WTC11 (cell line): ENCODE data around the gene COL19A1. TPM values are rescaled to one million over a fixed set of nuclear protein-coding genes. Genes with fewer than 3 reads are reported as not detected.

Source experiments
- ATAC-seq: fragments of 200-7000 bp; cut with Tn5 transposase; 2 replicates; pipeline ENCODE4 v1.10.0; 2021; ENCODE audit warnings: mild to moderate bottlenecking, moderate library complexity
- CTCF ChIA-PET: fragments of 300-600 bp; sonication (Branson Sonifier 250); formaldehyde crosslinking; loops from one replicate; lab custom pipeline; 2021; ENCODE audit warnings: antibody characterized with exemption; lab: Charles Lee
- POLR2A ChIA-PET: fragments of 350-600 bp; sonication (Branson Sonifier 250); formaldehyde crosslinking; loops from one replicate; lab custom pipeline; 2021; ENCODE audit warnings: antibody characterized with exemption; lab: Charles Lee
- DNase-seq: peaks from one replicate; pipeline ENCODE4 v3.0.0; 2021; ENCODE audit warnings: low spot score
- H3K27ac Mint-ChIP-seq: 2 replicates; pipeline ENCODE4 v1.8.0; 2021; ENCODE audit warnings: mixed read lengths
- H3K27me3 Mint-ChIP-seq: 2 replicates; pipeline ENCODE4 v1.8.0; 2021; ENCODE audit warnings: low read depth, mild to moderate bottlenecking, moderate library complexity, mixed read lengths
- H3K36me3 Mint-ChIP-seq: 2 replicates; pipeline ENCODE4 v1.8.0; 2021; ENCODE audit warnings: mixed read lengths
- H3K4me1 Mint-ChIP-seq: 2 replicates; pipeline ENCODE4 v1.8.0; 2022; ENCODE audit warnings: mixed read lengths
- H3K4me3 Mint-ChIP-seq: 2 replicates; pipeline ENCODE4 v1.8.0; 2021; ENCODE audit warnings: mild to moderate bottlenecking, moderate library complexity, mixed read lengths
- H3K9me3 Mint-ChIP-seq: 2 replicates; pipeline ENCODE4 v1.8.0; 2021; ENCODE audit warnings: mixed read lengths
- CDX4 ChIP-seq: fragments of 250-450 bp; sonication (Bioruptor Pico); IDR thresholded peaks from 2 replicates; pipeline ENCODE4 v1.9.0; 2021; ENCODE audit warnings: moderate library complexity, mild to moderate bottlenecking, inconsistent platforms, borderline replicate concordance
- CTCF ChIP-seq: fragments of 200-600 bp; IDR thresholded peaks from 2 replicates; pipeline ENCODE4 v1.8.0; 2022; ENCODE audit warnings: antibody characterized with exemption
- E2F1 ChIP-seq: sonication (generic); formaldehyde crosslinking; IDR thresholded peaks from 2 replicates; pipeline ENCODE4 v1.8.0; 2022; ENCODE audit warnings: mild to moderate bottlenecking, missing genetic modification reagents
- ELF4 ChIP-seq: sonication (generic); formaldehyde crosslinking; IDR thresholded peaks from 2 replicates; pipeline ENCODE4 v1.8.1; 2022; ENCODE audit warnings: low read depth, mild to moderate bottlenecking, moderate library complexity, missing genetic modification reagents
- IRF1 ChIP-seq: sonication (generic); formaldehyde crosslinking; IDR thresholded peaks from 2 replicates; pipeline ENCODE4 v1.8.0; 2023; ENCODE audit warnings: missing genetic modification reagents
- MAX ChIP-seq: sonication (generic); formaldehyde crosslinking; IDR thresholded peaks from 2 replicates; pipeline ENCODE4 v1.8.0; 2022; ENCODE audit warnings: mild to moderate bottlenecking, missing genetic modification reagents
- MLX ChIP-seq: sonication (generic); formaldehyde crosslinking; IDR thresholded peaks from 2 replicates; pipeline ENCODE4 v1.8.1; 2023; ENCODE audit warnings: mild to moderate bottlenecking, missing genetic modification reagents, moderate library complexity
- NFYB ChIP-seq: sonication (generic); formaldehyde crosslinking; conservative IDR thresholded peaks from 2 replicates; pipeline ENCODE4 v1.8.0; 2022; ENCODE audit warnings: low read depth, missing genetic modification reagents
- OVOL2 ChIP-seq: fragments of 250-450 bp; sonication (Bioruptor Pico); IDR thresholded peaks from 2 replicates; pipeline ENCODE4 v1.9.0; 2021; ENCODE audit warnings: mild to moderate bottlenecking, borderline replicate concordance
- SOX15 ChIP-seq: fragments of 250-450 bp; sonication (Bioruptor Pico); IDR thresholded peaks from 2 replicates; pipeline ENCODE4 v1.9.0; 2021; ENCODE audit warnings: mild to moderate bottlenecking
- TEAD4 ChIP-seq: sonication (generic); formaldehyde crosslinking; IDR thresholded peaks from 2 replicates; pipeline ENCODE4 v1.8.0; 2022; ENCODE audit warnings: mild to moderate bottlenecking, missing genetic modification reagents
- USF2 ChIP-seq: sonication (generic); formaldehyde crosslinking; IDR thresholded peaks from 2 replicates; pipeline ENCODE4 v1.8.1; 2023; ENCODE audit warnings: mild to moderate bottlenecking, missing genetic modification reagents, moderate library complexity
- ZNF232 ChIP-seq: sonication (generic); formaldehyde crosslinking; IDR thresholded peaks from 2 replicates; pipeline ENCODE4 v1.8.0; 2022; ENCODE audit warnings: mild to moderate bottlenecking, missing genetic modification reagents
- ZNF263 ChIP-seq: sonication (generic); formaldehyde crosslinking; IDR thresholded peaks from 2 replicates; pipeline ENCODE4 v1.8.1; 2022; ENCODE audit warnings: low read depth, mild to moderate bottlenecking, moderate library complexity, missing genetic modification reagents
- ZNF281 ChIP-seq: sonication (generic); formaldehyde crosslinking; IDR thresholded peaks from 2 replicates; pipeline ENCODE4 v1.8.0; 2023; ENCODE audit warnings: mild to moderate bottlenecking, missing genetic modification reagents
- ZNF396 ChIP-seq: fragments of 250-450 bp; sonication (Bioruptor Pico); IDR thresholded peaks from 2 replicates; pipeline ENCODE4 v1.8.0; 2021; ENCODE audit warnings: mild to moderate bottlenecking, moderate library complexity, borderline replicate concordance
- total RNA-seq: library from RNA; stranded (reverse); gene quantifications from 3 replicates; pipeline ENCODE4 v1.2.3, GENCODE V29; 2021
- TF ChIP-seq, protein P1 (sequence below): sonication (generic); formaldehyde crosslinking; IDR thresholded peaks from 2 replicates; pipeline ENCODE4 v1.8.1; 2023; ENCODE audit warnings: mild to moderate bottlenecking, moderate library complexity, missing genetic modification reagents
- TF ChIP-seq, protein P2 (sequence below): fragments of 250-450 bp; sonication (Bioruptor Pico); IDR thresholded peaks from 2 replicates; pipeline ENCODE4 v1.9.0; 2021; ENCODE audit warnings: mild to moderate bottlenecking, borderline replicate concordance

Gene COL19A1
- total RNA-seq, 1 experiment from 2014 or later = not detected

DNA sequence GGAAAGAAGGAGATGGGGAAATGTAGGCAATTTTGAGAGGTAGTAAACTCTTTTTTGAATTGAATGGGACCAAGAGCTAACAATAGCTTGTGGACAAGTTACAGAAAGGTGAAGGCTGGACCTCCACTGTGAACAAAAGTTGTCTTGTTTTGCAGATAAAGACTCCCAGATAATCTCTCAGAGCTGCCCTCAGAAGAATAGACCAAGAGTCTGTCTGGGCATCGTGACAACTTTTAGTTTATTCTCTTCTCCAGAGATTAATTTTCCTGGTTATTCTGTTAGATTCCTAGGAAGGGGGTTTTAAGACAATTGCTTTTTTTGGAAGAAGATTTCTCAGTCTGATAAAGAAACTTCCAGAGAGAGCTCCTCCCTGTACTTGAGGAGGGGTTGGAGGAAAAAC lies 161.9 kb downstream of the COL19A1 start:
- Mint-ChIP-seq H3K36me3 (no peaks in the 10 kb centered on the region), H3K27ac (no peak overlapping the region), H3K4me3 (no peak overlapping the region), H3K27me3 (no peaks in the 10 kb centered on the region; the same call in 1 of the 2 replicates), H3K4me1 (no peaks in the 10 kb centered on the region), H3K9me3 (no peaks in the 10 kb centered on the region)
- TF ChIP-seq ZNF232 (no peak), OVOL2 (no peak), CDX4 (CRISPR knock-in tag) (no peak), SOX15 (no peak), IRF1 (no peak)
- DNase-seq = no peak
- no peak for ATAC-seq
- ChIA-PET POLR2A (no interaction called here), CTCF (no interaction called here)

DNA sequence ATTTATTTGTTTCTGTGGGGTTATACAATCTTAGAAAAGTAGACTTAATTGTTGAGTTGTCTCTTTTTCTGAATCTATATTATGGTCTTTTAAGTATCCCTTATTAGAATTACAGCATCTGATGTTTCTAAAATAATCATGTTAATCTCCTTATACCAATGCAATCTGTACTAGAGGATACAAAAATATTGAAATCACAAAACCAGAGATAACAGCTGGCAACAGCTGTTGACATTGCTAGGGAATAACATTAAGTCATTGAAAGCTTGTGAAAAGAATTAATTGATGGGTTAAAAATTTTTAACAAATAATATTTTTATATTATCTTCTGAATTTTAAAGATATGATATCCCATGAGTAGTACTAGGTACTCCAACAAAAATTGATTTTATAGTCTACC lies 162.6 kb downstream of the COL19A1 start:
- H3K9me3 Mint-ChIP-seq = no peaks in the 10 kb centered on the region
- ATAC-seq (no peak), DNase-seq (no peak)
- H3K36me3 Mint-ChIP-seq = no peaks in the 10 kb centered on the region
- no peaks in the 10 kb centered on the region for H3K4me1 Mint-ChIP-seq
- H3K27ac Mint-ChIP-seq = no peak overlapping the region
- ChIA-PET CTCF (no interaction called here), POLR2A (no interaction called here)
- no peaks in the 10 kb centered on the region; the same call in 1 of the 2 replicates for H3K27me3 Mint-ChIP-seq
- H3K4me3 Mint-ChIP-seq = no peak overlapping the region
- TF ChIP-seq ZNF281 (CRISPR knock-in tag) = no peak
- TF ChIP-seq USF2 (CRISPR knock-in tag) = no peak
- no peak for TF ChIP-seq TEAD4 (CRISPR knock-in tag)
- TF ChIP-seq SOX15 = no peak
- no peak for TF ChIP-seq MAX (CRISPR knock-in tag)
- TF ChIP-seq, protein P1, sequence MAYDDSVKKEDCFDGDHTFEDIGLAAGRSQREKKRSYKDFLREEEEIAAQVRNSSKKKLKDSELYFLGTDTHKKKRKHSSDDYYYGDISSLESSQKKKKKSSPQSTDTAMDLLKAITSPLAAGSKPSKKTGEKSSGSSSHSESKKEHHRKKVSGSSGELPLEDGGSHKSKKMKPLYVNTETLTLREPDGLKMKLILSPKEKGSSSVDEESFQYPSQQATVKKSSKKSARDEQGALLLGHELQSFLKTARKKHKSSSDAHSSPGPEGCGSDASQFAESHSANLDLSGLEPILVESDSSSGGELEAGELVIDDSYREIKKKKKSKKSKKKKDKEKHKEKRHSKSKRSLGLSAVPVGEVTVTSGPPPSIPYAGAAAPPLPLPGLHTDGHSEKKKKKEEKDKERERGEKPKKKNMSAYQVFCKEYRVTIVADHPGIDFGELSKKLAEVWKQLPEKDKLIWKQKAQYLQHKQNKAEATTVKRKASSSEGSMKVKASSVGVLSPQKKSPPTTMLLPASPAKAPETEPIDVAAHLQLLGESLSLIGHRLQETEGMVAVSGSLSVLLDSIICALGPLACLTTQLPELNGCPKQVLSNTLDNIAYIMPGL (CRISPR knock-in tag) = no peak
- TF ChIP-seq NFYB (CRISPR knock-in tag) = no peak
- TF ChIP-seq CTCF = no peak
- TF ChIP-seq ZNF396 (CRISPR knock-in tag) = no peak
- TF ChIP-seq E2F1 (CRISPR knock-in tag) = no peak
- TF ChIP-seq, protein P2, sequence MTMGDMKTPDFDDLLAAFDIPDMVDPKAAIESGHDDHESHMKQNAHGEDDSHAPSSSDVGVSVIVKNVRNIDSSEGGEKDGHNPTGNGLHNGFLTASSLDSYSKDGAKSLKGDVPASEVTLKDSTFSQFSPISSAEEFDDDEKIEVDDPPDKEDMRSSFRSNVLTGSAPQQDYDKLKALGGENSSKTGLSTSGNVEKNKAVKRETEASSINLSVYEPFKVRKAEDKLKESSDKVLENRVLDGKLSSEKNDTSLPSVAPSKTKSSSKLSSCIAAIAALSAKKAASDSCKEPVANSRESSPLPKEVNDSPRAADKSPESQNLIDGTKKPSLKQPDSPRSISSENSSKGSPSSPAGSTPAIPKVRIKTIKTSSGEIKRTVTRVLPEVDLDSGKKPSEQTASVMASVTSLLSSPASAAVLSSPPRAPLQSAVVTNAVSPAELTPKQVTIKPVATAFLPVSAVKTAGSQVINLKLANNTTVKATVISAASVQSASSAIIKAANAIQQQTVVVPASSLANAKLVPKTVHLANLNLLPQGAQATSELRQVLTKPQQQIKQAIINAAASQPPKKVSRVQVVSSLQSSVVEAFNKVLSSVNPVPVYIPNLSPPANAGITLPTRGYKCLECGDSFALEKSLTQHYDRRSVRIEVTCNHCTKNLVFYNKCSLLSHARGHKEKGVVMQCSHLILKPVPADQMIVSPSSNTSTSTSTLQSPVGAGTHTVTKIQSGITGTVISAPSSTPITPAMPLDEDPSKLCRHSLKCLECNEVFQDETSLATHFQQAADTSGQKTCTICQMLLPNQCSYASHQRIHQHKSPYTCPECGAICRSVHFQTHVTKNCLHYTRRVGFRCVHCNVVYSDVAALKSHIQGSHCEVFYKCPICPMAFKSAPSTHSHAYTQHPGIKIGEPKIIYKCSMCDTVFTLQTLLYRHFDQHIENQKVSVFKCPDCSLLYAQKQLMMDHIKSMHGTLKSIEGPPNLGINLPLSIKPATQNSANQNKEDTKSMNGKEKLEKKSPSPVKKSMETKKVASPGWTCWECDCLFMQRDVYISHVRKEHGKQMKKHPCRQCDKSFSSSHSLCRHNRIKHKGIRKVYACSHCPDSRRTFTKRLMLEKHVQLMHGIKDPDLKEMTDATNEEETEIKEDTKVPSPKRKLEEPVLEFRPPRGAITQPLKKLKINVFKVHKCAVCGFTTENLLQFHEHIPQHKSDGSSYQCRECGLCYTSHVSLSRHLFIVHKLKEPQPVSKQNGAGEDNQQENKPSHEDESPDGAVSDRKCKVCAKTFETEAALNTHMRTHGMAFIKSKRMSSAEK (CRISPR knock-in tag) = no peak
- no peak for TF ChIP-seq ZNF263 (CRISPR knock-in tag)
- TF ChIP-seq ELF4 = no peak
- no peak for TF ChIP-seq MLX (CRISPR knock-in tag)
